CD4-positive, alpha-beta T cell treated with Interleukin-12 subunit alpha and Interleukin-12 subunit beta, for 1 hour (primary cell): Measurements from ENCODE around the gene SOX6.
"Not testable (repeated sequence)": the region's sequence is repeated elsewhere in the genome, so short reads cannot be mapped to it uniquely, and the experiment has no call there.

Experiments
- DNase-seq: peaks from one replicate; pipeline ENCODE4 v3.0.0-alpha.2; 2020

The SOX6 gene

GRCh38 chr11:16356057-16356760 lies at the start of gene SOX6:
SOX6 (minus strand) TSS chr11:16356546; CDS start chr11:16341248, 15,298 bp downstream.
- no peak for DNase-seq

GRCh38 chr11:16404781-16405285 lies 48.5 kb upstream of the SOX6 start:
- DNase-seq: no peak

GRCh38 chr11:16403851-16404250 lies 47.5 kb upstream of the SOX6 start:
- DNase-seq: no peak

GRCh38 chr11:16403448-16403803 lies 47.1 kb upstream of the SOX6 start:
- no peak for DNase-seq

- no peak for DNase-seq
Observed at GRCh38 chr11:16402654-16403447, 46.5 kb upstream of the SOX6 start.

- no peak for DNase-seq
Observed at GRCh38 chr11:16397390-16397789, 41.0 kb upstream of the SOX6 start.

- DNase-seq: no peak
Observed at GRCh38 chr11:16395601-16396000, 39.3 kb upstream of the SOX6 start.

- DNase-seq: no peak
Observed at GRCh38 chr11:16394947-16395346, 38.6 kb upstream of the SOX6 start.

- DNase-seq: no peak
Observed at GRCh38 chr11:16393340-16393739, 37.0 kb upstream of the SOX6 start.

GRCh38 chr11:16392616-16393015 lies 36.3 kb upstream of the SOX6 start:
- DNase-seq: no peak

- DNase-seq: not testable (repeated sequence)
Observed at GRCh38 chr11:16390826-16391225, 34.5 kb upstream of the SOX6 start.

GRCh38 chr11:16385099-16385498 lies 28.8 kb upstream of the SOX6 start:
- no peak for DNase-seq

- DNase-seq: no peak
Observed at GRCh38 chr11:16382638-16383380, 26.5 kb upstream of the SOX6 start.

GRCh38 chr11:16382186-16382585 lies 25.8 kb upstream of the SOX6 start:
- no peak for DNase-seq

GRCh38 chr11:16380941-16381568 lies 24.7 kb upstream of the SOX6 start:
- no peak for DNase-seq

GRCh38 chr11:16378906-16379305 lies 22.6 kb upstream of the SOX6 start:
- DNase-seq: no peak

- no peak for DNase-seq
Observed at GRCh38 chr11:16377746-16378145, 21.4 kb upstream of the SOX6 start.

- DNase-seq: not testable (repeated sequence)
Observed at GRCh38 chr11:16375664-16376063, 19.3 kb upstream of the SOX6 start.

- DNase-seq: no peak
Observed at GRCh38 chr11:16373768-16374167, 17.4 kb upstream of the SOX6 start.

GRCh38 chr11:16372355-16372754 lies 16.0 kb upstream of the SOX6 start:
- no peak for DNase-seq

- DNase-seq: no peak
Observed at GRCh38 chr11:16367252-16367651, 10.9 kb upstream of the SOX6 start.

GRCh38 chr11:16365581-16366228 lies 9.4 kb upstream of the SOX6 start:
- no peak for DNase-seq

- DNase-seq: no peak
Observed at GRCh38 chr11:16364254-16364653, 7.9 kb upstream of the SOX6 start.
